NCI-H460 (cell line): ENCODE measurements around the gene ZNF598. TPM values are rescaled to one million over a fixed set of nuclear protein-coding genes. Genes with fewer than 3 reads are reported as not detected.

Experiments used
- DNase-seq: peaks from one replicate; pipeline ENCODE4 v3.0.0-alpha.2; 2016; ENCODE audit warnings: low read depth; ENCODE audit errors: extremely low read depth
- polyA plus RNA-seq: library from polyadenylated mRNA; depleted of rRNA; stranded (reverse); fragments of >200 nt; gene quantifications from 2 replicates; pipeline ENCODE4 v1.2.3, GENCODE V29; 2014; cell fraction: nucleus; rRNA removed
- total RNA-seq: library from RNA; depleted of rRNA; stranded (reverse); fragments of >200 nt; shearing (Covaris generic); gene quantifications from 2 replicates; pipeline ENCODE4 v1.2.3, GENCODE V29; 2014; rRNA removed

ZNF598 gene
- total RNA-seq = 35.1 and 37.1 TPM in 2 replicates
- polyA plus RNA-seq = 212 and 247 TPM in 2 replicates

DNA sequence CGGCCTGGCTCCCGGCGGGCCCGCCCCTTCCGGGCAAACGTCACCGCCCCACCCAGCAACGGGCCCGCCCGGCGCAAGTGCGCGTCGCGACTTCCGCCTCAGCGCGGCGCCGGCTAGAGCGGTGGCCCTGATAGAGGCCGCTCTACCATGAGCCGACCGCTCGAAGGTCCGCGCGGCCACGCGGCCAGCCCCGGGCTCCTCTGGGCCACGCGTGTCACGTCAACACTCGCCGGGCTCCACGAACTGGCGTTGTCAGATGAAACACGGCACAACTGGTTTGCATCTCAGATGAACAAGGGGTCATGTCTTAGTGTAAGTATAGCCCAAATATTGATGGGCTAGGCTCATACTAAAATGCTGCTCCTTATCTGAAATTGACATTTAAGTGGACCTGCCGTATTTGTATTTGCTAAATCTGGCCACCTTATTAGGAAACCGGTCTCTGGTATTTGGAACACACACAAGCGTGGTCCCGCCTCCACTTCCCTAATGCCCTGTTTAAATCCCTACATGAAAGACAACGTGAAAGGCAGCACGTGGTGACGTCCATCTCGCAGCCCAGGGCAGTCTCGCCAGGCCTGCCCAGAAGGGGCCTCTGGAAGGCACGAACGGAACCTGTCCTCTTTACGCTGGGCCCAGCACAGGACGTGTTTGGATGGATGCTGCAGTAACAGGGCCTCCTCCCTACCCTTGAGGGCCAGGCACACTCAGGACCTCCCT is at the start of gene ZNF598:
ZNF598 (minus strand) TSS at position 31 of the 720 bp plus-strand sequence.
- peak; percentile 79 for DNase-seq

DNA sequence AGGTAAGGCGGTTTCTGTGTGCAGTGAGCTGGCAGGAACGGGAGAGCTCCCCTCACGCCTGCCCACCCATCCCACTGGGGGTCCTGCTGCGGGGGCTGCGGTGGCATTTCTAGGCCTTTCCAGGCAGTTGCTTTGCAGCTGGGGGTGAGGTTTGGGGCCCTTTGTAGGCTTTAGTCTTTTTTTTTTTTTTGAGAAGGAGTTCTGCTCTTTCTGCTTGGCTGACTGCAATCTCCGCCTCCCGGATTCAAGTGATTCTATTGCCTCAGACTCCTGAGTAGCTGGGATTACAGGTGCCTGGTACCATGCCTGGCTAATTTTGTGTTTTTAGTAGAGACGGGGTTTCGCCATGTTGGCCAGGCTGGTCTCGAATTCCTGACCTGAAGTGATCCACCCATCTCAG is 49.3 kb upstream of the ZNF598 start:
- DNase-seq = no peak

DNA sequence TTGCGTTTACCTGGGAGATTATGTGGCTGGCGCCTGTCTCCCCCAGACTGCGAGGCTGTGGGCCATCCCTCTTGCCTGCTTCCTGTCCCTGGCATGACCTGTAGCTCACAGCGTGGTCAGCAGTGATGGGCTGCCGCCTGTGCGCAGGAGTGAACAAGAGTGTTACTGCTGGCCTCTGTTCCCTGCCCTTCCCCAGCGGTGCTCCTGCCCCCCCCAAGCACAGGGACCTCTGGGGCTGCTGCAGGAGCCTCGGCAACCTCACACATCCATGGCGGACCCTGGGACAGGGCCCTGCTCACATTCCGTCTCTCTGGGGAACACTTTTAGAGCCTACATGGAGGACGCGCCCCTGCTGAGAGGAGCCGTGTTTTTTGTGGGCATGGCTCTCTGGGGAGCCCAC is 48.8 kb upstream of the ZNF598 start:
- DNase-seq = no peak

DNA sequence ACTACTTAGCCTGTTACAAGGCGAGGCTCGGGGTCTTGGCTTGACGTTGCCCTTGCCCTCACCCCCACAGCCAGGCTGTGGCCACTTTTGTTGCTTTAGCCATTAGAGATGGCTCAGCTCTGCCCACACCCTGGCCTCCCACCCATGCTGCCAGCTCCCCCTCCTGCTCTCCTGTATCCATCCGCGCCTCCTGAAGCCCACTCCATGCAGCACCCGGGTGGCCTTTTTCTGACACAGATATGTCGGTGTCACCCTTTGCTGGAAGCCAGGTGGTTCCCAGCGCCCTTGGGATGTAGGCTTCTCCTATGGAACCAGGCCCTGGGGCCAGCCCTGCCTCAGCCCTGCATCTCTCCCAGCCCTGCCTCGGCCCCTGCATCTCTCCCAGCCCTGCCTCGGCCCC is 47.8 kb upstream of the ZNF598 start:
- no peak for DNase-seq

DNA sequence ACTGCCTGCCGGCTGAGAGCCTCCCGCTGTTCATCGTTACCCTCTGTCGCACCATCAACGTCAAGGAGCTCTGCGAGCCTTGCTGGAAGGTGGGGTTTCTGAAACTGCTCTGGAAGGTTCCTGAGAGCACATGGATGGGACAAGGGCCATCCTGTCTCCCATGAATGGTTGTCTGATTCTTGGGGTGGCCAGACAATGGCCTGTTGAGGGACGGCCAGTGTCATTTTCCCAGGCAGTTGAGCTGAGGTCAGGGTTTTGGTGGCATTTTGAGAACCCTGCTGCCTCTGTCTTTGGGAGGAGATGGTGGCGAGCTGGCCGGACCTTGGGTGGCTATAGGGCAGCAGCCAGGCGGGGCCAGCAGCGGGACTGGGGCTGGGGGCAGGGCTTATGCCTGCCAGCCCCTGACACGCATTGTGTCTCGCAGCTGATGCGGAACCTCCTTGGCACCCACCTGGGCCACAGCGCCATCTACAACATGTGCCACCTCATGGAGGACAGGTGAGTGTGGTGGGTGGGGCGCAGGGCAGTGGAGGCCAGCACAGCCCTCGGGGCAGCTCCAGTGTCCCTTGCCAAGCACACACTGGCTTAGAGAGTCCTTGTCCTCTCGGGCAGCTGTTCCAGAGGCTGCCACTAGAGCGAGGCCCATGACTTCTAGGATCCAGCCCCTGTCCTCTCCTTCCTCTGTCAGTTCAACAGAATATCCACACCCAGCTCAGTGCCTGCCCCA is 47.2 kb upstream of the ZNF598 start:
- no peak for DNase-seq

DNA sequence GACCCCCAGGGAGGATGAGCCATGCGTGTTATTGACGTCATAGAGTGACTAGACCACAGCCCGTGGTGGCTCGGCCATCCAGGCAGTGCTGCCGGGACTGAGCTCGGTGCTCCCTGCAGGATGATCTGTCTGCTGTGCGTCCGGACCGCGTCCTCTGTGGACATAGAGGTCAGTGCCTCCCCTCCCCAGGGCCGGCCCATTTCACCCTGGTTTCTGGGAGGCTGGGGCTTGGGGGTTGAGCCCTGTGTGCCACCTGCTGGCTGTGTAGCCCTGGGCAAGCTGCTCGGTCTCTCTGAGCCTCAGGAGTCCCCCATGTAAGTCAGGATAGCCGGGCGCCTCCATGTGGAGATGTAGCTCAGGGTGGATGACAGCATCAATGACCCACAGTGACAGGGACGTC is 46.5 kb upstream of the ZNF598 start:
- peak; percentile 14 for DNase-seq

DNA sequence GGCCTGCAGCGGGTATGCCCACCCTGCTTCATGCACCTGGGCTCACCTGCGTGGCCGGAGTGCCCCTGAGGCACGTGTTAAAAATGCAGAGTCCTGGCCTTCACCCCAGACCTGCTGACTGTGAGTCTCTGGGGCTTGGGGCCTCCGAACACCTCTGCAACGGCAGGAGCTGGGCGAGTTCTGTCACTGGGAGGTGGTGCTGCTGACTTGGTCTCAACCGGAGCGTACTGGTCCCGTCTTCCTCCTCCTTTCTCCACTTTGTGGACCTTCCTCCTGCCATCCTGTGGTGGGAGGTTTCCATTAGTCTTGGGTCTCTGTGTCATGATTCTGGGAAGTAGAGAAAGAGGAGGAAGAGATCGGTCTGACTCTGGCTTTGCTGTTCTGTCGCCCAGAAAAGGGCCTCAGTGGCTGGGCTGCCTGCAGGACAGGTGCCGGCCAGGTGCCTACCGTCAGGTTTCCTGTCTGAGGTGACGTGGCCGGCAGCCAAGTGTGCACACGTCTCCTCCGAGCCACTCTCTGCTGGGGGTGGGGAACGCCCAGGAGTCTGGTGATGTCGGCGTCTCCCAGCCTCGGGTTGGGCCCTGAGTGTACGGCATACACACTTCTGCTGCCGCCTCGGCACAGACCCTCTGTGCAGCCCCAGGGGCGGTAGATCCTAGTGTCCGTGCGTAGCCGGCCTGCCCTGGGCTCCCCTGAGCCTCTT is 45.1 kb upstream of the ZNF598 start:
- DNase-seq = no peak

DNA sequence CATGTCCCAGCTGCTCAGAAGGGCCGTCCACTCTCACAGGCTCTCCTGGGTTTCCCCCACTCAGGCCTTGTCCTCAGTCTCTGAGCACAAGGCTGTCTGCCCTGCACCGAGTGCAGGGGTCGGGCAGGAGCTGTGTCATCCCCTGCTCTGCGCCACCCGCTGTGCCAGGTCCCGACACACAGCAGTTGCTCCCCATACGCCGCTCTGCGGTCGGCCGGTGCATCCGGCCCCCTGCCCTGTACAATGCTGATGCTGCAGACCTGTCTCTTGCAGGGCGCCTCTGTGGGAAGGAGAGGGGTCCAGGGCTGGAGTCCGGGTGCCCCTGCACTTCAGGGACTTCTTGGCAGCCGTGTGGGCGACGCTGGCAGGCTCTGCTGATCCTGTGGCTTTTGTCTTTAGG is 44.3 kb upstream of the ZNF598 start:
- no peak for DNase-seq

DNA sequence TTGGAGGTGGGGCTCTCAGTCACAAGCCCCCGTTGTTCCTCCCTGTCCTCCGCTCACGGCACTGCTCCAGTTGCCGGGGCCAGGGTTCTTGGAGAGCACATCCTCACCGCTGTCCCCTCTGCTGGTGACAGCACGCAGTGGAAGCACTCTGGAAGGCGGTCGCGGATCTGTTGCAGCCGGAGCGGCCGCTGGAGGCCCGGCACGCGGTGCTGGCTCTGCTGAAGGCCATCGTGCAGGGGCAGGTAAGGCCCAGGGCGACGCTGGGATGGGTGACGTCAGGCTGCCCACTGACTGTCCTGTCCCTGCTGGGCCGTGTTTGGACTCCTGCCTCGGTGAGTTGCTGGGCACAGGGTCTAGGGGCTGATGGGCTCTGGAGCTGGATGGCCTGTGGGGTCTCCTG is 43.6 kb upstream of the ZNF598 start:
- no peak for DNase-seq

DNA sequence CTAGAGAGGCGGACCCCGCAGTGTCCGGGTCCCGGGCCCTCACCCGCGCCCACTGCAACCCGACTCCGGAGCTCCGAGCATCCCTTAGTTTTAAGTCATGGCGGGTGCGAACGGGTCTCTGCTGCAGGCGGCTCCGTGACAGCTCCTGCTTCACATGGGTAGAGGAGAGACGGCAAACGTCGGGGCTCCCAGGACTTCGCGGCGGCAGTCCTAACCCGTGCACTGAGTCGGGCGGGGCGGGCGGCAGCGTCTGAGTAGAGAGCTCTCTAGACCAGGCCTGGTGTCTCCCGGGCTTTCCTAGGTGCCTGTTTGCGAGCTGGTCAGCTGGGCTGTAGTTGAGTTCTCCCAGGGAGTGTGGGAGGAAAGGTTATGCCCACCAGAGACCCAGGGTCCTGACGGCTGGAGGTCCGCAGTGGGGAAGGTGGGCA is 38.5 kb upstream of the ZNF598 start:
- no peak for DNase-seq

DNA sequence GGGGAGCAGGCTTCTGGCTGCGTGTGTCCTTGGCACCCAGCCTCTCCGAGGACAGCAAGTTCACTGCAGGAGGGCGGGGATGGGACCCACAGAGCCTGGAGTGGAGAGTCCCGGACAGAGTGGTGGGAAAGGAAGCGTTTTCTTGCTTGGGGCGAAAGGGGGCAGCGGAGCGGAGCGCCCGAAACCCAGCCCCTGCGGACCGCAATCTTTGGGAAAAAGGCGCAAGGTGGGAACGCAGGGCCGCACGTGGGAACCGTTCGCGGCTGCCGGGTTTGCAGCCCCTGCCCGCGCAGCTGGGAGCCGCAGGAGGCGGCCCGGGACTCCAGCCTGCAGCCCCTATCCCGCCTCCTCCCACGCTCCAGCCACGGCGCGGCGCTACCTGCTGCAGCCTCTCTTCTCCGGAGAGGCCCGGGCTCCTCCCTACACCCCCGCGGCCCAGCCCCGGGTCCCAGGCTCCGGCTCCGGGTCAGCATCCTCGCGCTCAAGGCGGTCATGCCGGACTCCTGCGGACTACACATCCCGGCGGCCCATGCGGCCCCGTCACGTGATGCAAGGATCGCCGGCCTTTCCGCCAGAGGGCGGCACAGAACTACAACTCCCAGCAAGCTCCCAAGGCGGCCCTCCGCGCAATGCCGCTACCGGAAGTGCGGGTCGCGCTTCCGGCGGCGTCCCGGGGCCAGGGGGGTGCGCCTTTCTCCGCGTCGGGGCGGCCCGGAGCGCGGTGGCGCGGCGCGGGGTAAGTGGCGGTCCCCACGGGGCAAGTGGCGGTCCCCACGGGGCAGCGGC is 37.9 kb upstream of the ZNF598 start, which contains the start of the genes NTHL1 and TSC2:
NTHL1 (minus strand) TSS at position 505 of the 786 bp plus-strand sequence; CDS start at position 494, 11 bp downstream.
TSC2 (plus strand) TSS at position 656 of the 786 bp plus-strand sequence. CDS start 631 bp downstream, outside the sequence.
- DNase-seq = peak; percentile 93

DNA sequence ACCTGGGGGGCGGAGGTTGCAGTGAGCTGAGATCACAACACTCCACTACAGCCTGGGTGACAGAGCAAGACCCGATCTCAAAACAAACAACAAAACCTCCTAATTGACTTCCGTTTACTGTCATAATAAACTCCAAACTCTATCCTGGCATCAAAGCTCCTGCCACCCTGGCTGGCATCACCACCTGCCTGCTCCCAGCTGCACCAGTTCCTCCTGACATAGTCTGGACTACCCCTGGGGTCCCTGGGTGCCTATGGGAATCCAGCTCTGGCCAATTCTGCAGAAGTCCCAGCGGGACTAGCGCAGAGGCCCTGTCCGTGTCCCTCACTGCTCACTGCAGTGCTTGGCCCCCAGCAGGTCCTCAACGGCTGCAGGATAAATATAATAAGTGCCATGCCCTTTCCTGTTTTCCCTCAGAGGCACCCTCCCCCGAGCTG is 37.3 kb upstream of the ZNF598 start:
- DNase-seq = no peak

DNA sequence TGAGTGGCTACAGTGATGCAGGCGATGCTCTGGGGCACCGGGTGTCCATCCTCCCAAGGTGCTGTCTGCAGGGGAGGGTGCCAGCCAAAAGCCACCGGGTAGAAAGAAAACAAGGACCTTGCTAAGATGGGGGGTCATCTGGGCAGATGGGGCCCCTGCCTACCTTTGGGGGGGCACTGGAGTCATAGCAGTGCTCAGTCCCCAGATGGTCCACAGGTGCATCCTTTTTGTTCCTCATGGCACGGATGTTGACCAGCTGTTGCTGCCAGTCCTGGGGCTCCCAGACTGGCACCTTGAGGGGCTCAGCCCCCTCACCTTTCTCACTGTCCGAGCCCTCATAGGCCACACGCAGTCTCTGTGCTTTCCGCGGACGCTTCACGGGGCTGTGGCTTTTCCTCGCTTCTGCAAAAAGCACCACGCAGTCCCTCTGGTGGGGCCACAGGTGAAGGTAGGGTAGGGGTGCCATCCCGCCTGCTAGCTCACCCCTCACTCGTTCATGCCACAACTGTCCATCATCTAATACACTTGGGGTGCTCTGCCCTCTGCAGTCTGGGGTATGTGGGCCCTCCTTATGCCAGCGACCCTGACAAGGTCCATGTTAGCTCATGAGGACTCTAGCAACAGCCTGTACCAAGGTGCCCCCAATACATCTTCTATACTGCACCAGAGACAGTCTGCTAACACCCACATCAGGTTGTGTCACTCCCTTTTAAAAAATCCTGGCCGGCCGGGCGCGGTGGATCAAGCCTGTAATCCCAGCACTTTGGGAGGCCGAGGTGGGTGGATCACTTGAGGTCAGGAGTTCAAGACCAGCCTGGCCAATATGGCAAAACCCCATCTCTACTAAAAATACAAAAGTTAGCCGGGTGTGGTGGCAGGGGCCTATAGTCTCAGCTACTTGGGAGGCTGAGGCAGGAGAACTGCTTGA is 36.6 kb upstream of the ZNF598 start:
- no peak for DNase-seq

DNA sequence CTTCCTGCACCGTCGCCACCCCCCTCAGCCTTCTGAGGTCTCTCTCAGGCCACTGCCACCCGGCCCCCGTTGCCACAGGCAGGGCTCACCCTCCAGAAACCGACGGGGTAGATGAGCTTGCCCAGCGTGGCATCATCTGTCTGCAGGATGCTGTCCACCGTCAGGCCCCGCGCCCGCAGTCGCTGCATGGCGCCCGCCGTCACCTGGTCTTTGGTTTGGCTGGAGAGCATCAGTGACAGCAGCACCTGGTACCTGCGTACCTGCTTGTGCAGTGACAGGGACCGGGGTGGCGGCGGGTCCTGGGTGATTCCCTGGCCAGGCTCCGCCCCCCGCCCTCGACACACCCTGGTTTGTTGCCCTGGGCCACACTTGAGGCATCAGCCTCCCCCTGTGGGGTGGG is 34.9 kb upstream of the ZNF598 start:
- DNase-seq = no peak

DNA sequence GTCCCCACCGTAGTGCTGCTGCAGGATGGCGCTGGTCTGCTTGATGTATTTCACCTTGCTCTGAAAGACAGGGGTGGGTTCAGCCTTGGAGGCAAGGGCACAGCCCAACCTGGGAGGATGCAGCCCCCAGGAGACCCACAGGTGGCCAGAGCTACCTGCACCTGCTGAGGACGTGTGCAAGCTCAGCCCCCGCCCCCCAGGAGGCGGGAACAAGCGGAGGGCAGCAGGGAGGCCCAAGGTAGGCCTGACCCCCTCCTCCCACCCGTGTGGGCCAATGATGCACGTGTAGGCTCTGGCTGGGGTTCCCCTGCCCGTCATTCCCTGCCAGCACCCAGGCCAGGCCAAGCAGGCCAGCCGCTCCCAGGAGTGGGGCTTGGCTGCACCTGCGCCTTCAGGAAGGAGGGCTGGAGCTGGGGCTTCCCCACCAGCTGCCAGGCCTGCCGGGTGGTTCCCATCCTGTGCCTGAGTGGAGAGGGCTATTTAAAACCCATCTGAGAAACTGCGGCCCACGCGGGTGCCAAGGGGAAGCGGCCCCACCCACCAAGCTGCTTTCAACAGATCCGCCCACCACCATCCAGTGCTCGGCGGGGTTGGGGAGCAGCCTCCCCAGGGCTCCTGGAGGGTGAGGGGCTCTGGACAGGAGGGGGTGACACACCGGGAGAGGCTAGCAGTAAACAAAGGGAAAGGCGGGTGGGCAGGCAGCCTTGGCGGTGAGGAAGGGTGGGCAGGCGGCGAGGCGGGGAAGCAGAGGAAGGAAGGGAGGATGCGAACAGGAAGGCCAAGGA is 34.2 kb upstream of the ZNF598 start:
- DNase-seq = no peak

DNA sequence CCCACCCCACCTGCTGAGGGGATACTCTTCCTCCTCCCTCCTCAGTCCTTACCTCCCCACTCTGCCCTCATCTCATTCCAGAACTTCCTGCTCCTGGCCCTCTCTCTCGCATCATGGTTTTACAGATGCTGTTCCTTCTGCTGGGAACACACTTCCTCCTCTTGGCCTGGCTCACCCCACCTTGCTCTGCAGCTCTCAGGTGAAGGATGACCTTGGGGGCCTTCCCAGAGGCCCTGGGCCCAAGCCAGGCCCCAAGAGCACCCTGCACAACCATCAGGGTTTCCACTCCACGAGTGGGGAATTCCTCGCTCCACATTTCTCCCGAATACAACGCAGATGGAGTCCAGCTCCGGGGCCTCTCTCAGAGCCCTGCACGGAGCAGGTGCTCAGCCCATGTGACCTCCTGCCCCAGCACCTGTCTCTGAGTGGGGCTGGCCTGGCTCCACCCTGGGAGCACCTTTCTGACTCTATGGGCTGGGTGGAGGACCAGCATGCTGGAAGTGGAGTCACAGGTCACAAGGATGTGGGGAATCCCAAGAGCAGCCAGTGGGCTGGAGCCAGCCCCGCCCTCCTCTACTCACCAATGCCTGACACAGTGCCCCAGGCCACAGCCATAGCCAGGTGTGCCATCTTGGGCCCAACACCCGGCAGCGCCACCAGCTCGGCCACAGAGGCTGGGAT is 33.5 kb upstream of the ZNF598 start:
- no peak for DNase-seq

DNA sequence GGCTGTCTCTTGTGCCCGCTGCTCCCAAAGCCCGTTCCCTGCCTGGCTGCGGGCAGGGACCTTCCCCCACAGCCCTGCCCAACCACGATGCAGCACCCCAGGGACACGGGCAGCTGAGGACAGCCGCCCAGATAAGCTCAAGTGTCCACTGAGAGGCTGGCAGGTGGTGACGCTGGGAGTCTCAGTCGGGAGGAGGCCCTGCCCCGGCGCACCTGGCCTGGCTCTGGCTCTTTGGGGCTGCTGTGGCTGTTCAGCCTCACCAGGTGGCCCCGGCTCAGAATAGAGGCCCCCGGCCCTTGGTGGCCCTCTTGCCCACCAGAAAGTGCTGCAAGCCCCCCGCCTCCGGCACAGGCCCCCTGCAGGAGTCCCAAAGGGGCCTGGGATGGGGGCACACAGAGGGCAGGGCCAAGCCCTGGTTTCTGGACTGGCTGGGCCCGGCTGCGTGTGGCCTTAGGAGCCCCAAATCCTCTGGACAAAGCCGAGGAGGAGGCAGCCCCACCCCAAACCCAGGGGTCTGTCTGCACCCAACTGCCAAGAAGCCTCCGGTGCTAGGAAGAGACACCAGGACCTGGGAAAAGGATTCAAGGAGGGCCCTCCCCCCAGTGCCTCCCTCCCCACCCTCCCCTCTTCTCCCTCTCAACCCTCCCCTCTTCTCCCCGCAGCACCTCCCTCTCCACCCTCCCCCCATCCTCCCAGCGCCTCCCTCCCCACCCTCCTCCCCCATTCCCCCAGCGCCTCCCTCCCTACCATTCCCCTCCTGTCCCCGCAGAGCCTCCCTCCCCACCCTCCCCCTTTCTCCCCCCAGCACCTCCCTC is 32.8 kb upstream of the ZNF598 start:
- no peak for DNase-seq
